Mucosa of stomach (tissue), 1 donor: ENCODE results near the gene CPNE7.

ENCODE experiments used
- H3K27me3 ChIP-seq: one replicate; pipeline ENCODE4 v1.7.0; 2013; ENCODE audit warnings: mild to moderate bottlenecking, low read length; ENCODE audit not compliant: control insufficient read depth, insufficient read depth
- H3K36me3 ChIP-seq: one replicate; pipeline ENCODE4 v1.7.0; 2013; ENCODE audit warnings: low read length; ENCODE audit not compliant: control insufficient read depth, insufficient read depth
- H3K4me1 ChIP-seq: one replicate; pipeline ENCODE4 v1.7.0; 2013; ENCODE audit warnings: mild to moderate bottlenecking, low read length; ENCODE audit not compliant: control insufficient read depth, insufficient read depth
- H3K4me3 ChIP-seq: one replicate; pipeline ENCODE4 v1.7.0; 2013; ENCODE audit warnings: low read length
- H3K9ac ChIP-seq: one replicate; pipeline ENCODE4 v1.7.0; 2013; ENCODE audit warnings: mild to moderate bottlenecking, low read length, moderate library complexity
- H3K9me3 ChIP-seq: one replicate; pipeline ENCODE4 v1.7.0; 2013; ENCODE audit warnings: mild to moderate bottlenecking, low read length, moderate library complexity; ENCODE audit not compliant: control insufficient read depth
- donor health status: Pancreatic carcinoma.

The CPNE7 gene

GRCh38 chr16:89637379-89637778 is 61.8 kb downstream of the CPNE7 start:
- H3K27me3 ChIP-seq, result peaks cover 32% of the 10 kb centered on the region
- H3K4me3 ChIP-seq, result no peak overlapping the region

GRCh38 chr16:89638455-89638854 is 62.9 kb downstream of the CPNE7 start:
- Histone ChIP-seq H3K9me3 (no peaks in the 10 kb centered on the region), H3K36me3 (no peaks in the 10 kb centered on the region), H3K27me3 (peaks cover 22% of the 10 kb centered on the region), H3K9ac (no peak overlapping the region), H3K4me1 (peaks cover 11% of the 10 kb centered on the region), H3K4me3 (no peak overlapping the region)

More at GRCh38 chr16:89637379-89637778, 61.8 kb downstream of the CPNE7 start:
- peaks cover 20% of the 10 kb centered on the region for H3K4me1 ChIP-seq
- no peaks in the 10 kb centered on the region for H3K9me3 ChIP-seq
- no peaks in the 10 kb centered on the region for H3K36me3 ChIP-seq
- H3K9ac ChIP-seq, result no peak overlapping the region

GRCh38 chr16:89639385-89639784 is 63.8 kb downstream of the CPNE7 start:
- H3K4me3 ChIP-seq, result no peak overlapping the region
- H3K9me3 ChIP-seq, result no peaks in the 10 kb centered on the region
- H3K9ac ChIP-seq, result no peak overlapping the region
- H3K4me1 ChIP-seq, result peaks cover 11% of the 10 kb centered on the region
- peaks cover 19% of the 10 kb centered on the region for H3K27me3 ChIP-seq
- H3K36me3 ChIP-seq, result no peaks in the 10 kb centered on the region

GRCh38 chr16:89641458-89642119 is 66.0 kb downstream of the CPNE7 start:
- Histone ChIP-seq H3K9me3 (no peaks in the 10 kb centered on the region), H3K9ac (no peak overlapping the region), H3K27me3 (peaks cover 14% of the 10 kb centered on the region), H3K36me3 (peaks cover 14% of the 10 kb centered on the region), H3K4me3 (no peak overlapping the region), H3K4me1 (peaks cover 11% of the 10 kb centered on the region)

- Histone ChIP-seq H3K36me3 (peaks cover 19% of the 10 kb centered on the region), H3K9me3 (no peaks in the 10 kb centered on the region), H3K27me3 (peaks cover 14% of the 10 kb centered on the region), H3K4me1 (peaks cover 11% of the 10 kb centered on the region), H3K9ac (no peak overlapping the region), H3K4me3 (no peak overlapping the region)
Observed at GRCh38 chr16:89642574-89642973, 67.0 kb downstream of the CPNE7 start.

GRCh38 chr16:89643769-89644300 is 68.3 kb downstream of the CPNE7 start:
- H3K9ac ChIP-seq, result no peak overlapping the region
- no peak overlapping the region for H3K4me3 ChIP-seq
- peaks cover 19% of the 10 kb centered on the region for H3K36me3 ChIP-seq
- peaks cover 11% of the 10 kb centered on the region for H3K4me1 ChIP-seq
- peaks cover 14% of the 10 kb centered on the region for H3K27me3 ChIP-seq
- H3K9me3 ChIP-seq, result no peaks in the 10 kb centered on the region

GRCh38 chr16:89645122-89645521 is 69.6 kb downstream of the CPNE7 start:
- Histone ChIP-seq H3K9me3 (no peaks in the 10 kb centered on the region), H3K9ac (no peak overlapping the region), H3K27me3 (peaks cover 11% of the 10 kb centered on the region), H3K4me3 (no peak overlapping the region), H3K4me1 (peaks cover 9% of the 10 kb centered on the region), H3K36me3 (peaks cover 19% of the 10 kb centered on the region)

- Histone ChIP-seq H3K36me3 (peaks cover 19% of the 10 kb centered on the region), H3K27me3 (peaks cover 5% of the 10 kb centered on the region)
Observed at GRCh38 chr16:89646270-89646669, 70.7 kb downstream of the CPNE7 start.

More at GRCh38 chr16:89646270-89646669, 70.7 kb downstream of the CPNE7 start:
- Histone ChIP-seq H3K4me3 (no peak overlapping the region), H3K9me3 (no peaks in the 10 kb centered on the region), H3K9ac (no peak overlapping the region), H3K4me1 (no peaks in the 10 kb centered on the region)
